GM18526 (cell line): ENCODE measurements around the gene ZNF652.

ENCODE experiments used
- POLR2A ChIP-seq: IDR thresholded peaks from 3 replicates; pipeline ENCODE4 v1.6.1; 2011; ENCODE audit not compliant: insufficient read length; ENCODE audit errors: extremely low read depth

Gene ZNF652

GRCh38 chr17:49388692-49389513 lies 26.9 kb upstream of the ZNF652 start:
- TF ChIP-seq POLR2A: no peak

- peak; percentile 36 for TF ChIP-seq POLR2A
These were observed 26.2 kb upstream of the ZNF652 start for GRCh38 chr17:49388290-49388640.

GRCh38 chr17:49387498-49388289 lies 25.6 kb upstream of the ZNF652 start:
- TF ChIP-seq POLR2A: no peak

GRCh38 chr17:49386373-49386772 lies 24.3 kb upstream of the ZNF652 start:
- TF ChIP-seq POLR2A: no peak

GRCh38 chr17:49384951-49385350 lies 22.9 kb upstream of the ZNF652 start:
- TF ChIP-seq POLR2A: no peak

- no peak for TF ChIP-seq POLR2A
These were observed 21.0 kb upstream of the ZNF652 start for GRCh38 chr17:49383060-49383459.

- no peak for TF ChIP-seq POLR2A
These were observed 20.5 kb upstream of the ZNF652 start for GRCh38 chr17:49382556-49382955.

- no peak for TF ChIP-seq POLR2A
These were observed 19.7 kb upstream of the ZNF652 start for GRCh38 chr17:49381793-49382192.

- TF ChIP-seq POLR2A: no peak
These were observed 19.0 kb upstream of the ZNF652 start for GRCh38 chr17:49381033-49381432.

- no peak for TF ChIP-seq POLR2A
These were observed 17.9 kb upstream of the ZNF652 start for GRCh38 chr17:49379926-49380325.

- no peak for TF ChIP-seq POLR2A
These were observed 16.3 kb upstream of the ZNF652 start for GRCh38 chr17:49378311-49378710.

GRCh38 chr17:49375544-49375943 lies 13.5 kb upstream of the ZNF652 start:
- TF ChIP-seq POLR2A: no peak

GRCh38 chr17:49373115-49373514 lies 11.1 kb upstream of the ZNF652 start:
- TF ChIP-seq POLR2A: no peak

- TF ChIP-seq POLR2A: no peak
These were observed 10.4 kb upstream of the ZNF652 start for GRCh38 chr17:49372425-49372824.

GRCh38 chr17:49370971-49371834 lies 9.2 kb upstream of the ZNF652 start:
- TF ChIP-seq POLR2A: no peak

- no peak for TF ChIP-seq POLR2A
These were observed 7.7 kb upstream of the ZNF652 start for GRCh38 chr17:49369760-49370159.

- TF ChIP-seq POLR2A: no peak
These were observed 7.0 kb upstream of the ZNF652 start for GRCh38 chr17:49369089-49369488.
